Right atrium auricular region (tissue), 2 donors: ENCODE results near the gene HPSE. TPM values are rescaled to one million over a fixed set of nuclear protein-coding genes. Genes with fewer than 3 reads are reported as not detected.
"Not testable (repeated sequence)": the region's sequence is repeated elsewhere in the genome, so short reads cannot be mapped to it uniquely, and the experiment has no call there.

ENCODE experiments used
- DNase-seq: peaks from one replicate; pipeline ENCODE4 v3.0.0-alpha.2; 2019; ENCODE audit warnings: low spot score
- H3K27ac ChIP-seq, 2 donors: fragments of 200-600 bp; sonication (generic); 1 replicate in 1 of 2; 2 replicates in 1 of 2; pipeline ENCODE4 v1.5.1; 2016 to 2019
- H3K27me3 ChIP-seq, 2 donors: fragments of 200-600 bp; sonication (generic); one replicate each; pipeline versions ENCODE4 v1.5.1 to v1.6.0; 2017 to 2019
- H3K36me3 ChIP-seq: fragments of 200-600 bp; sonication (generic); one replicate; pipeline ENCODE4 v1.5.1; 2016
- H3K4me1 ChIP-seq, 2 donors: fragments of 200-600 bp; sonication (generic); one replicate each; pipeline versions ENCODE4 v1.5.1 to v1.6.0; 2017 to 2019
- H3K4me3 ChIP-seq, 2 donors: fragments of 200-600 bp; sonication (generic); 1 replicate in 1 of 2; 2 replicates in 1 of 2; pipeline ENCODE4 v1.5.1; 2017 to 2019; ENCODE audit warnings: mild to moderate bottlenecking in 1 of 2, moderate library complexity in 1 of 2
- H3K9me3 ChIP-seq, 2 donors: fragments of 200-600 bp; sonication (generic); one replicate each; pipeline ENCODE4 v1.5.1; 2019
- CTCF ChIP-seq, 2 donors: fragments of 200-600 bp; sonication (generic); IDR thresholded peaks; one replicate each; pipeline ENCODE4 v1.5.1; 2019; ENCODE audit warnings: antibody characterized with exemption in 2 of 2
- total RNA-seq, 2 donors: library from RNA; depleted of rRNA; stranded (reverse); fragments of >200 nt; gene quantifications; one replicate each; pipeline ENCODE4 v1.1.0, GENCODE V29; 2016

HPSE gene
- total RNA-seq, 2 donors from 2014 or later, result 1.0 to 3.4 TPM

- no peaks in the 10 kb centered on the region for H3K9me3 ChIP-seq
- DNase-seq, result no peak
- H3K36me3 ChIP-seq, result no peaks in the 10 kb centered on the region
- H3K27ac ChIP-seq, result no peak overlapping the region
- no peaks in the 10 kb centered on the region for H3K27me3 ChIP-seq
- H3K4me1 ChIP-seq, result no peaks in the 10 kb centered on the region
- no peak for TF ChIP-seq CTCF (IDR thresholded peaks at IDR 0.05)
- no peak overlapping the region for H3K4me3 ChIP-seq
Observed at GRCh38 chr4:83326546-83326945, 8.1 kb downstream of the HPSE start.

- not testable (repeated sequence) for H3K4me1 ChIP-seq, H3K9me3 ChIP-seq, H3K27me3 ChIP-seq, DNase-seq, H3K27ac ChIP-seq, H3K36me3 ChIP-seq, H3K4me3 ChIP-seq
Observed at GRCh38 chr4:83325306-83325705, 9.3 kb downstream of the HPSE start.

- no peaks in the 10 kb centered on the region for H3K9me3 ChIP-seq
- H3K4me1 ChIP-seq, result no peaks in the 10 kb centered on the region
- H3K27me3 ChIP-seq, result no peaks in the 10 kb centered on the region
- H3K27ac ChIP-seq, result no peak overlapping the region
- H3K36me3 ChIP-seq, result no peaks in the 10 kb centered on the region
- H3K4me3 ChIP-seq, result no peak overlapping the region
- no peak for DNase-seq
- no peak for TF ChIP-seq CTCF (IDR thresholded peaks at IDR 0.05)
Observed at GRCh38 chr4:83323136-83323535, 11.5 kb downstream of the HPSE start.

GRCh38 chr4:83320548-83320947 lies 14.1 kb downstream of the HPSE start:
- Histone ChIP-seq H3K27ac (no peak overlapping the region), H3K36me3 (no peaks in the 10 kb centered on the region), H3K4me3 (no peak overlapping the region), H3K27me3 (no peaks in the 10 kb centered on the region), H3K4me1 (no peaks in the 10 kb centered on the region), H3K9me3 (no peaks in the 10 kb centered on the region)
- DNase-seq, result peak; percentile 68
- TF ChIP-seq CTCF (IDR thresholded peaks at IDR 0.05), result no peak

- no peak overlapping the region for H3K27ac ChIP-seq
- H3K4me3 ChIP-seq, result no peak overlapping the region
- no peaks in the 10 kb centered on the region for H3K4me1 ChIP-seq
- no peaks in the 10 kb centered on the region for H3K9me3 ChIP-seq
- no peak for DNase-seq
- no peaks in the 10 kb centered on the region for H3K27me3 ChIP-seq
- TF ChIP-seq CTCF (IDR thresholded peaks at IDR 0.05), result no peak
- no peaks in the 10 kb centered on the region for H3K36me3 ChIP-seq
Observed at GRCh38 chr4:83318666-83319065, 16.0 kb downstream of the HPSE start.

GRCh38 chr4:83317671-83318070 lies 17.0 kb downstream of the HPSE start:
- H3K27ac ChIP-seq, result no peak overlapping the region
- no peaks in the 10 kb centered on the region for H3K9me3 ChIP-seq
- H3K4me1 ChIP-seq, result no peaks in the 10 kb centered on the region
- DNase-seq, result no peak
- no peak overlapping the region for H3K4me3 ChIP-seq
- no peak for TF ChIP-seq CTCF (IDR thresholded peaks at IDR 0.05)
- H3K36me3 ChIP-seq, result no peaks in the 10 kb centered on the region
- H3K27me3 ChIP-seq, result no peaks in the 10 kb centered on the region
